Measurements from ENCODE around the gene POLRMT.

The POLRMT gene

DNA sequence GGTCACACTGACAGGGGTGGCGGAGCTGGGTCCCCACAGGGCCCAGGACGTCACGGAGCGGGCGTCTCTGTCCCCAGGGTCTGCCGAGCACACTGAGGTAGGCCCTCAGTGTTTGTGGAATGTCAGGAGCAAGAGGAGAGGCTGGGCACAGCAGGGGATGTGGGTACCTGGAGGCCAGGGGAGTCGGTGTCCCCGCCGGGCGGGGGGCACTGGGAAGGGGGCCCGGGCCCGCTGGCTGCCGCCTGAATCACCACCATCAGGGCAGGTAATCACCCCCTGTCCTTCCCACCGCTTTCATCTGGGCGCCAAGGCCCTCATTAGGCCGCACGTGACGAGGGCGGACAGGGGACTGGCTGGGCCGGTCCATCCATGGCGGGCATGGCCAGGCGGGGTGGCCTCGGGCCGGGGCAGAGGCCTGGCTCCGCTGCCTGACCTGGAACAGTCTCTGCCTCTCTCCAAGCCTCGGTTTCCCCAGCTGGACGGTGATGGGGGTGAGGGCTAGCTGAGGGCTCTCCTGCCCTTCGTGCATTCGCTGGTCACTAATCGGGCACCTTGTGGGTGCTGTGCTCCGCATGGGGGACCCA is 7.4 kb upstream of the POLRMT start:
- no peak overlapping the region for H2AFZ ChIP-seq (ENCODE audit: low read depth)
- H4K20me1 ChIP-seq (ENCODE audit: insufficient read depth): no peaks in the 10 kb centered on the region
- no peak overlapping the region for H3K9ac ChIP-seq
- no peak overlapping the region for H3K4me3 ChIP-seq (IDR thresholded peaks at IDR 0.05; ENCODE audit: insufficient read depth, low read depth, low read length)
- no peaks in the 10 kb centered on the region for H3K4me1 ChIP-seq (ENCODE audit: low read depth, poor library complexity, severe bottlenecking)
- H3K27me3 ChIP-seq (ENCODE audit: insufficient read depth, low read depth): no peaks in the 10 kb centered on the region
- no peak overlapping the region for H3K27ac ChIP-seq
- H3K36me3 ChIP-seq (ENCODE audit: insufficient read depth): no peaks in the 10 kb centered on the region
- H3K4me2 ChIP-seq: no peak overlapping the region
- TF ChIP-seq, protein P1, sequence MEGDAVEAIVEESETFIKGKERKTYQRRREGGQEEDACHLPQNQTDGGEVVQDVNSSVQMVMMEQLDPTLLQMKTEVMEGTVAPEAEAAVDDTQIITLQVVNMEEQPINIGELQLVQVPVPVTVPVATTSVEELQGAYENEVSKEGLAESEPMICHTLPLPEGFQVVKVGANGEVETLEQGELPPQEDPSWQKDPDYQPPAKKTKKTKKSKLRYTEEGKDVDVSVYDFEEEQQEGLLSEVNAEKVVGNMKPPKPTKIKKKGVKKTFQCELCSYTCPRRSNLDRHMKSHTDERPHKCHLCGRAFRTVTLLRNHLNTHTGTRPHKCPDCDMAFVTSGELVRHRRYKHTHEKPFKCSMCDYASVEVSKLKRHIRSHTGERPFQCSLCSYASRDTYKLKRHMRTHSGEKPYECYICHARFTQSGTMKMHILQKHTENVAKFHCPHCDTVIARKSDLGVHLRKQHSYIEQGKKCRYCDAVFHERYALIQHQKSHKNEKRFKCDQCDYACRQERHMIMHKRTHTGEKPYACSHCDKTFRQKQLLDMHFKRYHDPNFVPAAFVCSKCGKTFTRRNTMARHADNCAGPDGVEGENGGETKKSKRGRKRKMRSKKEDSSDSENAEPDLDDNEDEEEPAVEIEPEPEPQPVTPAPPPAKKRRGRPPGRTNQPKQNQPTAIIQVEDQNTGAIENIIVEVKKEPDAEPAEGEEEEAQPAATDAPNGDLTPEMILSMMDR (conservative IDR thresholded peaks at IDR 0.05; ENCODE audit: low read depth, low read length): no peak
- no peaks in the 10 kb centered on the region for H3K79me2 ChIP-seq (ENCODE audit: insufficient read depth, low read depth)

DNA sequence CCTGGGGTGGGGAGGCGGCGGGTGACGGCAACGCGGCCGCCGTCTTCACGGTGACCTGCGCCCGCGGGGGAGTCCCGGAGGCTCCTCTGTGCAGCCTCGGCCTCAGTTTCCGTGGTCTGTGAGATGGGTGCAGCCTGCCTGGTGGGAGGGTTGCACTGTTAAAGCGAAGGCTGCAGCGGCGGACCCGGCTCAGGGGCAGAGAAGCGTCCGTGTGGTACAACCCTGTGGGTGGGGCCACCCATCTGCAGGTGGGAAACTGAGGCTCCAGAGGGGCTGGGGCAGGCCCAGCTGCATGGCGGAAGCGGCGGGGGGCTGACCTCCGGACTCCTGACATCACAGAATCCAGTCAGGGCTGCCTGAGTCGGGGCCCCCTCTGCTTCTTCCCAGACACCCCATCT is 6.8 kb upstream of the POLRMT start:
- Histone ChIP-seq H4K20me1 (ENCODE audit: insufficient read depth) (no peaks in the 10 kb centered on the region), H2AFZ (ENCODE audit: low read depth) (no peak overlapping the region), H3K27ac (no peak overlapping the region), H3K4me1 (ENCODE audit: low read depth, poor library complexity, severe bottlenecking) (no peaks in the 10 kb centered on the region), H3K27me3 (ENCODE audit: insufficient read depth, low read depth) (no peaks in the 10 kb centered on the region), H3K4me3 (IDR thresholded peaks at IDR 0.05; ENCODE audit: insufficient read depth, low read depth, low read length) (no peak overlapping the region), H3K79me2 (ENCODE audit: insufficient read depth, low read depth) (no peaks in the 10 kb centered on the region), H3K9ac (no peak overlapping the region), H3K36me3 (ENCODE audit: insufficient read depth) (no peaks in the 10 kb centered on the region), H3K4me2 (0 out of 2 replicates have a peak overlapping the region, but pooled peaks have one; percentile 13)
- TF ChIP-seq, protein P1 (conservative IDR thresholded peaks at IDR 0.05; ENCODE audit: low read depth, low read length): no peak

DNA sequence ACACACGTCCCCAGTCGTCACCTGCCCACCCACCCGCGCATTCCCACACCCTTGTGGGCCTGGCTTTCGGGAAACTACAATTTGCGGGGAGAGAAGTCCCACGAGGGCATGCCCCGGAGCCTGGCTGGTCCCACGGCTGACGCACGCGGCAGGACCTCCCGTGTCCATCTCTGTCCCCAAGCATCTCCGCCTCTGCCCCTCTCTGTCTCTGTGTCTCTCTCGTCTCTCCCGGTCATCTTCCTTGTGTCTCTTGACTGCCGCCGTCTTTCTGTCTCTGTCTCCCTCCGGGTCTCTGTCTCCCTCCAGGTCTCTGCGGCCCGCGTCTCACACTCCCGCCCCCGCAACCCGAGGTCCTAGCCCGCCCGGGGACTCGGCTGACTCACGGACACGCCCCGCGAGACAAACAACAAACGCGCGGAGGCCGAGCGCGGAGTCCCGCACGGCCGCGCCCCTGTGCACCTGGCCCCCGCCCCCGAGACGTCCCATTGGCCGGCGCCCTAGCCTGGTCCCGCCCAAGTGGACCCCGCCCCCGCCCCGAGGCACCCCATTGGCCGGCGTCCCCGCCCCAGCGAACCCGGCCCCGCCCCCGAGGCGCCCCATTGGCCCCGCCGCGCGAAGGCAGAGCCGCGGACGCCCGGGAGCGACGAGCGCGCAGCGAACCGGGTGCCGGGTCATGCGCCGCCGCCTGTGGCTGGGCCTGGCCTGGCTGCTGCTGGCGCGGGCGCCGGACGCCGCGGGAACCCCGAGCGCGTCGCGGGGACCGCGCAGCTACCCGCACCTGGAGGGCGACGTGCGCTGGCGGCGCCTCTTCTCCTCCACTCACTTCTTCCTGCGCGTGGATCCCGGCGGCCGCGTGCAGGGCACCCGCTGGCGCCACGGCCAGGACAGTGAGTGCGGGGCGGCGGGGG is 6.2 kb upstream of the POLRMT start, which contains the start of gene FGF22:
TSS of gene FGF22 (plus strand) at position 627 of the 908 bp plus-strand sequence. CDS start at position 674, 47 bp downstream.
- H3K4me1 ChIP-seq (ENCODE audit: low read depth, poor library complexity, severe bottlenecking): no peaks in the 10 kb centered on the region
- H3K79me2 ChIP-seq (ENCODE audit: insufficient read depth, low read depth): 0 out of 2 replicates have a peak, but pooled peaks cover 3% of the 10 kb centered on the region
- no peaks in the 10 kb centered on the region for H3K27me3 ChIP-seq (ENCODE audit: insufficient read depth, low read depth)
- no peaks in the 10 kb centered on the region for H3K36me3 ChIP-seq (ENCODE audit: insufficient read depth)
- peak within 1 kb of the TSS; percentile 29; the same call in 1 of the 2 replicates for H3K4me2 ChIP-seq
- H2AFZ ChIP-seq (ENCODE audit: low read depth): peak within 1 kb of the TSS; percentile 49; the same call in 1 of the 2 replicates
- H3K27ac ChIP-seq: no peak within 1 kb of the TSS
- no peak within 1 kb of the TSS for H3K9ac ChIP-seq
- no peaks in the 10 kb centered on the region for H4K20me1 ChIP-seq (ENCODE audit: insufficient read depth)
- TF ChIP-seq, protein P1 (conservative IDR thresholded peaks at IDR 0.05; ENCODE audit: low read depth, low read length): no peak
- H3K4me3 ChIP-seq (IDR thresholded peaks at IDR 0.05; ENCODE audit: insufficient read depth, low read depth, low read length): no peak within 1 kb of the TSS

DNA sequence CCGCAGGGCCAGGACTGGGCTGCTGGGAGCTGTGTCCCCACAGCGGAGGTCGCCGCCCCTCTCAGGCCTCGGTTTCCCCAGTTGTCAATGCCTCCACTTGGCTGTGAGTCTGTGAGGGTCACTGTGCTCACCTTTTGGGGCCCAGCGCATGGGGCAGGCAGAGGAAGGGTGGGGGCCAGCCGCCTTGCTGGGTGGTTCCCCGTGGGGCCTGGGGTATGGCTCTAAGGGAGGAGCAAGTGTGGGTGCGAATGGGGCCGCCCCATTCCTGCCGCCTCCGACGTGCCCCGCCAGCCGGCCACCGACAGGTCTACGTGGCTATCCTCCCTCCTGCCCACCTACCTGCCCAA is 5.5 kb upstream of the POLRMT start:
- TF ChIP-seq, protein P1 (conservative IDR thresholded peaks at IDR 0.05; ENCODE audit: low read depth, low read length): no peak
- no peaks in the 10 kb centered on the region for H3K27me3 ChIP-seq (ENCODE audit: insufficient read depth, low read depth)
- H3K9ac ChIP-seq: no peak overlapping the region
- H3K4me2 ChIP-seq: peak overlapping the region; percentile 29; the same call in 1 of the 2 replicates
- H4K20me1 ChIP-seq (ENCODE audit: insufficient read depth): no peaks in the 10 kb centered on the region
- H3K27ac ChIP-seq: no peak overlapping the region
- H3K4me3 ChIP-seq (IDR thresholded peaks at IDR 0.05; ENCODE audit: insufficient read depth, low read depth, low read length): no peak overlapping the region
- no peaks in the 10 kb centered on the region for H3K4me1 ChIP-seq (ENCODE audit: low read depth, poor library complexity, severe bottlenecking)
- no peaks in the 10 kb centered on the region for H3K36me3 ChIP-seq (ENCODE audit: insufficient read depth)
- H2AFZ ChIP-seq (ENCODE audit: low read depth): no peak overlapping the region
- 0 out of 2 replicates have a peak, but pooled peaks cover 3% of the 10 kb centered on the region for H3K79me2 ChIP-seq (ENCODE audit: insufficient read depth, low read depth)

Data from KMS-11 (cell line).